Neutrophil (primary cell): ENCODE results near the gene EIF2A.

Source experiments
- H3K27ac ChIP-seq: fragments of 200-600 bp; sonication (generic); 2 replicates; pipeline ENCODE4 v1.5.1; 2016; ENCODE audit warnings: mild to moderate bottlenecking, moderate library complexity
- H3K27me3 ChIP-seq: fragments of 200-600 bp; sonication (generic); 2 replicates; pipeline ENCODE4 v1.6.0; 2016; ENCODE audit warnings: mild to moderate bottlenecking
- H3K36me3 ChIP-seq: fragments of 200-600 bp; sonication (generic); 2 replicates; pipeline ENCODE4 v1.5.1; 2017
- H3K4me1 ChIP-seq, 2 experiments: fragments of 200-600 bp in 1 of 2; sonication (generic) in 1 of 2; 1 replicate in 1 of 2; 2 replicates in 1 of 2; pipeline versions ENCODE4 v1.5.1 to v1.6.1; 2013 to 2016; ENCODE audit warnings: low read depth in 1 of 2, low read length in 1 of 2, mild to moderate bottlenecking in 1 of 2, moderate library complexity in 1 of 2; ENCODE audit not compliant: control insufficient read depth in 1 of 2, insufficient read depth in 1 of 2
- H3K4me3 ChIP-seq, 2 experiments: fragments of 200-600 bp in 1 of 2; sonication (generic) in 1 of 2; 1 replicate in 1 of 2; 2 replicates in 1 of 2; pipeline ENCODE4 v1.5.1; 2013 to 2016; ENCODE audit warnings: low read depth in 1 of 2, low read length in 1 of 2, mild to moderate bottlenecking in 1 of 2, moderate library complexity in 1 of 2
- H3K9me3 ChIP-seq: fragments of 200-600 bp; sonication (generic); 2 replicates; pipeline ENCODE4 v1.5.1; 2016
- CTCF ChIP-seq: fragments of 200-600 bp; sonication (generic); IDR thresholded peaks from 2 replicates; pipeline ENCODE4 v1.5.1; 2016; ENCODE audit warnings: antibody characterized with exemption

The EIF2A gene

GRCh38 chr3:150509780-150510179, 36.8 kb upstream of the EIF2A start:
- Histone ChIP-seq H3K36me3 (no peaks in the 10 kb centered on the region), H3K27ac (no peak overlapping the region), H3K4me3 (no peak overlapping the region), H3K4me1 (no peaks in the 10 kb centered on the region), H3K9me3 (no peaks in the 10 kb centered on the region), H3K27me3 (no peaks in the 10 kb centered on the region)
- TF ChIP-seq CTCF: no peak

DNA sequence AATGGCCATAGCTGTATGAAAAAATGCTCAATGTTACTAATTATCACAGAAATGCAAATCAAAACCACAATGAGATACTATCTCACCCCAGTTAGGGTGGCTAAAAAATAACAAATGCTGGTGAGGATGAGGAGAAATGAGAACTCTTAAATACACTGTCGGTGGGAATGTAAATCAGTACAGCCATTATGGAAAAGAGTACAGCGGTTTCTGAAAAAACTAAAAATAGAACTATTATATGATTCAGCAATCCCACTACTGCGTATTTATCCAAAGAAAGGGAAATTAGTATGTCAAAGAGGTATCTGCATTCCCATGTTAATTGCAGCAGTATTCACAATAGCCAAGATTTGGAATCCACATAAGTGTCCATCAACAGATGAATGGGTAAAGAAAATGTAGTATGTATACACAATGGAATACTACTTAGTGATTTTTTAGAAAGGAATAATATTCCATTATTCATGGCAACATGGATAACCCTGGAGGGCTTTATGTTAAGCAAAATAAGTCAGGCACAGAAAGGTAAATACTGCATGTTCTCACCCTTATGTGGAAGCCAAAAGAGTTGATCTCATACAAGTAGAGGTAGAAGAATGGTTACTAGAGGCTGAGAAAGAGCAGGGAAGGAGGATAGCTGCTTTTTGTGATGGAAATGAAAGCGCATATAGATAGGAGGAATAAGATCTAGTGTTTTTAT, 35.3 kb upstream of the EIF2A start:
- Histone ChIP-seq H3K27me3 (no peaks in the 10 kb centered on the region), H3K27ac (no peak overlapping the region), H3K4me3 (no peak overlapping the region), H3K36me3 (no peaks in the 10 kb centered on the region), H3K4me1 (no peaks in the 10 kb centered on the region), H3K9me3 (no peaks in the 10 kb centered on the region)
- TF ChIP-seq CTCF: no peak

DNA sequence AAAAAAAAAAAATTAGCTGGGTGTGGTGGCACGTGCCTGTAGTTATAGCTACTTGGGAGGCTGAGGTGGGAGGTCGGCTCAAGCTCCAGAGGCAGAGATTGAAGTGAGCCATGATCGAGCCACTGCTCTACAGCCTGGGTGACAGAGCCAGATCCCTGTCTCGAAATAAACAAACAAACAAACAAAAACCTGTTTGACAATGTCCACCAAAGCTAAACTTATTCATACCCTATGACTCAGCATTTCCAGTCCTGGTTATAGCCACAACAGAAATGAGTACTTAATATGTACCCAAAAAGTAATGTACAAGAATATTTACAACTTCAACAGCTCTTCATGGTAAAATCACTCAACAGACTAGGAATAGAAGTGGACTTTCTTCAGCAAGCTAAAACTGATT, 31.4 kb upstream of the EIF2A start:
- no peaks in the 10 kb centered on the region for H3K27me3 ChIP-seq
- TF ChIP-seq CTCF: no peak
- H3K27ac ChIP-seq: no peak overlapping the region
- no peaks in the 10 kb centered on the region for H3K36me3 ChIP-seq
- H3K4me1 ChIP-seq: no peaks in the 10 kb centered on the region
- no peak overlapping the region for H3K4me3 ChIP-seq
- no peaks in the 10 kb centered on the region for H3K9me3 ChIP-seq

DNA sequence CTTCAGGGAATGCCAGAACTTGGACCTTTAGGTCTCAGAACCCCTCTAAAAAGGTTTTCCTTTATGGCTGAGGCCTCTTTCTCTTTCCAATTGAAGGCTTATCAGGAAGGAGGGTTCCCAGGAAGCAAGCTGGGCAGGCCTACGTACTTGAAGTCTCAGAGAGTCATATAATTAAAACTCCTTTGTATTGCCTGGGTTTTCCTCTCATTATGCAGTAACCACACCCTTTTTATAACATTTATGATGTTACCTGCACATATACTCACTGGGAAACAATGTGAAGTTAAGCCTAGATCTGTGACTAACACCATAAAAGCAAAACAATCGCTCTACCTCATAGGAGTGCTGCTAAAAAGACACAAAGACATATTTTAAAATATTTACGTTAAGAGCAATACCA, 27.6 kb upstream of the EIF2A start:
- H3K36me3 ChIP-seq: no peaks in the 10 kb centered on the region
- TF ChIP-seq CTCF: no peak
- H3K27me3 ChIP-seq: no peaks in the 10 kb centered on the region
- no peaks in the 10 kb centered on the region for H3K4me1 ChIP-seq
- no peak overlapping the region for H3K4me3 ChIP-seq
- no peak overlapping the region for H3K27ac ChIP-seq
- no peaks in the 10 kb centered on the region for H3K9me3 ChIP-seq

GRCh38 chr3:150520408-150520807, 26.2 kb upstream of the EIF2A start:
- Histone ChIP-seq H3K4me3 (no peak overlapping the region), H3K9me3 (no peaks in the 10 kb centered on the region), H3K36me3 (no peaks in the 10 kb centered on the region), H3K4me1 (no peaks in the 10 kb centered on the region), H3K27me3 (no peaks in the 10 kb centered on the region), H3K27ac (no peak overlapping the region)
- no peak for TF ChIP-seq CTCF

GRCh38 chr3:150521463-150521862, 25.1 kb upstream of the EIF2A start:
- Histone ChIP-seq H3K27ac (no peak overlapping the region), H3K36me3 (no peaks in the 10 kb centered on the region), H3K9me3 (no peaks in the 10 kb centered on the region), H3K4me3 (no peak overlapping the region), H3K27me3 (no peaks in the 10 kb centered on the region), H3K4me1 (no peaks in the 10 kb centered on the region)
- no peak for TF ChIP-seq CTCF
